ENCODE results near the gene BCAS3.

The BCAS3 gene

DNA sequence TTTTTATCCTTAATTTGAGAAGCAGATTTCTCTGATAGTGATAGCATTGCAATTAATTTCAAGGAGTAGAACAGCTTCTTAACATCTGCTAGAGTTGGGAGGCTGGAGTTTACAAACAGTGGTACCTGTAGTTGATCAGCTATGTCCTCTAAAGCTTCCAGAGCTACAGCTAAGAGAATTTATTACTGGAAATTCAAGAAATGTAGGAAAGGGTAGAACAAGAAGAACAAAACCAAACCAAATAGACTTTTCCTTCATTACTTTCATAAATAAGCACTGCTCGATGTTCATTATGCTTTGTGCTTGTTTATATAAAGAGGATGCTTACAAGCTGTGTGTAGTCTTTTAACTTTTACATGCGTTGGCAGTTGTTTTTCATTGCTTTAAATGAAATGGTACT lies 388.4 kb downstream of the BCAS3 start:
- DNase-seq (ENCODE audit: low spot score): no peak

DNA sequence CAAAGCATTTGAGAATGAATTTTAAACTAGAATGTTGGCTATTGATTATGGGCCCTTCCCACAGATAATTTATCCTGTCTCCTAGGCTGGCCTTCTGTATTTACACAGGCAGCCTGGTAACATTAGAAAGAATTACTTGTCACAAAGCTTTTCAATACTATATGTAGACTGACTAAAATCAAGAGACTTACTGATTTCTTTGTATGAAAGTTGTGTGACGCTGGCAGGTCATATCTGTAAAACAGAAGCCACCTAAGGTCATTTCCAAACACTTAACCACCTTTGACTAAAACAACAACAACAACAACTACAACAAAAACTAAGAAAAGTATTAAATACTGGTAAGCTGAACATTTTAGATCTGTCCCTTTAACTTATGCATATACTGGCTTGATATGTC lies 393.0 kb downstream of the BCAS3 start:
- DNase-seq (ENCODE audit: low spot score): no peak

DNA sequence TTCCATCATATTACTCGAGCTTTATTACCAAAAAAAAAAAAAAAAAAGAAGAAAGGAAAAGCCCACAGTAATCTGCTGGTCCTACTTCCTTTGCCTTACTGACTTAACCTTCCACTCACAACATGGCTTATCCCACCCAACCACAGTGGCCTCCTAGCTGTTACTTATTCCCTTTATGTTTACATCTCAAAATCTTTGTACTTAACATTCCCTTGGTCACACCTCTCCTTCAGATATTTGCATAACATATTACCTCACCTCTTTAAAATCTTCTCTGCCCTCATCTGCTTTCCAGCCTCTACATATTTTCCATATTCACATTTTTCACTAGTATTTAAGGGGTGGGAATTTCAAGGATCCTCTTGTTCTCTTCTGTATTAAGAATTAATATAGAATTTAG lies 395.0 kb downstream of the BCAS3 start:
- no peak for DNase-seq (ENCODE audit: low spot score)

DNA sequence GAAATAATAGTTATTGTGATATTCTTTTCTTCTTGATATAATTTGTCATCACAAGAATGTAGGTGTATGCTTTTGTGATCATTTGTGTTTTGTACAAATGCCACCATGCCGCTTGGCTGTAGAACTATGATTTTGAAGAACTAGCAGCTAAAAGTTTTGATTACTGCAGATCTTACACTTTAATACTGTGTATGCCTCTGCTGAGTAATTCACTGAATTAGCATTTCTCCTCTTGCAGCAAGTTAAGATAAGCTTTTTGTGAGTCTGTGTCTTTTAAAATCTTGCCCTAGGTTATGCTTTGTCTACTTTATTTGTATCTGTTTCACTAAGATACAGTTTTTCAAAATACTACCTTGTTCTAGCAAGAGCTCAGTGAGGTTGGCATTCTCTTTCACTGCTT lies 395.5 kb downstream of the BCAS3 start:
- DNase-seq (ENCODE audit: low spot score): no peak

DNA sequence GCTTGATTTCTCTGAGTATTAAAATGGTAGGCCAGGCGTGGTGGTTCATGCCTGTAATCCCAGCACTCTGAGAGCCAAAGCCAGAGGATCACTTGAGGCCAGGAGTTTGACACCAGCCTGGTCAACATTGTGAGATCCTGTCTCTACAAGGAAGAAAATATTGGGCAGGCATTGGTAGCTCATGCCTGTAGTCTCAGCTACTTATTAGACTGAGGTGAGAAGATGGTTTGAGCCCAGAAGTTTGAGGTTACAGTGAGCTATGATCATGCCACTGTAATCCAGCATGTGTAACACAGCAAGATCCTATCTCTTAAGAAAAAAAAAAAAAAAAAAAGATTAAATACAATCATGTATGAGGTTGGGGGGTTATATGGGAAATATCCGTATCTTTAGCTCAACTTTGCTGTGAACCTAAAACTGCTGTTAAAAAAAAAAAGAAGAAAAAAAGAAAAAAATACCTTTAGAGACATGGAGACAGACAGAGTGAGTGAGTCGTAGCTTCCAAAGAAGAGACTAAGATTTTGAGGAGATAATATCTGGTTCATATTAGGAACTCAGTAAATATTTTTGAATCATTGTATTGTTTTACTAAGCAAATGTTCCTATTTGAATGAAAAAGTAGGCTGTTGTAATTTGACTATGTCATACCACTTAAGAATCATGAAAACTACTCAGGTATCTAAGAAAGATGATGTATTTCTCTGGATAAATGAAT lies 396.3 kb downstream of the BCAS3 start:
- no peak for DNase-seq (ENCODE audit: low spot score)

DNA sequence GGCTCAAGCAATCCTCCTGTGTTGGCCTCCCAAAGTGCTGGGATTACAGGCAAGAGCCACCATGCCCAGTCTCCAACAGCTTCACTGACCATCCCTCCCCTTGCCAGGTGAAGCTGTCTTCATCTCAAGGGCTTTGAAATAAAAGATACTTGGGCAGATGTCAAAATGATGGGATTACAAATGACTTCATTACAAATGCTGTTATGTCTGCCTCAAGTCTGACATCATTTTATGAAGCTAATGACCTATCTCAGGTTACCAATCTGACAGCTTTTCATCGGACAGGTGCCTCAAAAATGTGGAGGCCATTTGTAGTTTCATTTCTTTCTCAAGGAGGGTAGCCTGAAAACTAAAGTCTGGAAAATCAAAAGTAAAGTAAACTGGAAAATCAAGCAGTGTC lies 398.3 kb downstream of the BCAS3 start:
- no peak for DNase-seq (ENCODE audit: low spot score)

DNA sequence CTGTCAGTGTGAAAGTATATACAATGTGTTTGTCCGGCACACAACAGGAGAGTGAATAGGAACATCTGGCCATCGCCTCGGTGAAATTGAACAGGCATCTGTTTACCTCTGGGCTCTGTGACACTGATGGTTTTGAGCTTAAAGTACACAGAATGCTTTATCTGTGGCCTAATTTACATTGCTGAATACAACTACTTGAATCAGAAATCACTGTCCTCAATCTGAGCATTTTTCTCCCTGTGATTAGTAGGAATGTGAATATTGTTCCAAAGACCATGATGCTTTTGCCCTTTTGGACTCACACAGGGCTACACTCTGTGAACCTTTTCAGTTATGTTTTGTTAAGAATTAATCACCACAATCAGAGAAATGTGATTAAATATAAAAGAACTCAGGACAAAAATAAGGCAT lies 399.0 kb downstream of the BCAS3 start:
- no peak for DNase-seq (ENCODE audit: low spot score)

DNA sequence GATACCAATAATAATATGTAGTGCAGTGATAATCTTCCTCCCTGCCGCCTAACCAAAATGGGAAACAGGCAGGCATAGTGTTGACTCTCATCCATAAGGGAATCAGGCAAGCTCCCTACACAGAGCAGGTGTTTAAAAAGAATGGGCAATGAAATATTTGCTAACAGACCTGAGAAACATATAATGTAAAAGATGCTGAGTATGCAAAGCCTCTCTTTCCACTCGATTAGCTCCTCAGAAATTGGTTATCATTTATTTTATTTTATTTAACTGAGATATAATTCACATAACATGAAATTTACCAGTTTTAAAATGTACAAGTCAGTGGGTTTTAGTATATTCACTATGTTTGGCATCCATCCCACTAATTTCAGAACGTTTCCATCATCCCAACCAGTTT lies 404.3 kb downstream of the BCAS3 start:
- DNase-seq (ENCODE audit: low spot score): no peak

DNA sequence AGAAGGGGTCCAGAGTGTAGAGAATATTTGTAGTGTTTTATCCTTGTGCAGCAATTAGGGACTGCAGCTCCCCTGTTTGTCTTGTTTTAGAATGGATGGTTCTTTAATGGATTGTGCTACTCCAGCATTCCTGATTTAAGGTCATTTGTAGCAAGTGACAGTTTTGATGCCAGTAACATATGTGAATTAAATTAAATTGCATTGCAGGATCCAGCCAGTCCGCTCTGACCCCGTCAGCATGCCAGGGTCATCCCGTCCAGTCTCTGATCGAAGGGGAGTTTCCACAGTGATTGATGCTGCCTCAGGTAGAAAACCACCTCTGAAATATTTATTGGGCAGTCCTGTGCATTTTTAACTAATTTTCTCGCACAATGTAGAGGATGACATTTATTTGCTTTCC lies 406.6 kb downstream of the BCAS3 start:
- no peak for DNase-seq (ENCODE audit: low spot score)

DNA sequence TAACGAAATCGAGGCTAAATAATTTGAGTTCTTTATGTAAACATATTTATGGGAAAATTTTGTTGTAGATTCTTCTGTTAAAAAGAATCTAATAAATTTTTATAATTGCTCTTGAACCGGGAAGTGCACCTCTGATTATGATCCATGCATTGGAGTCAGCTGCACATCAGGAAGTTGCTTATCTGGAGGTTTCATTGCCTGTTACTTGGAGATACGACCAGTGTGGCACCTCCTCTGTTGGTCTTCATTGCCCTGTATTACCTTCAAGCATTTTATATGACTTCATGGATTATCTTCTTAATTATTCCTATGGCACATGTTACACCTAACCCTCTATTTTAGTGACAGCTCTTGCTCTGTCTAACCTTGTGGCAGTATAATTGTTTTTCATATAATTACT lies 409.4 kb downstream of the BCAS3 start:
- no peak for DNase-seq (ENCODE audit: low spot score)

DNA sequence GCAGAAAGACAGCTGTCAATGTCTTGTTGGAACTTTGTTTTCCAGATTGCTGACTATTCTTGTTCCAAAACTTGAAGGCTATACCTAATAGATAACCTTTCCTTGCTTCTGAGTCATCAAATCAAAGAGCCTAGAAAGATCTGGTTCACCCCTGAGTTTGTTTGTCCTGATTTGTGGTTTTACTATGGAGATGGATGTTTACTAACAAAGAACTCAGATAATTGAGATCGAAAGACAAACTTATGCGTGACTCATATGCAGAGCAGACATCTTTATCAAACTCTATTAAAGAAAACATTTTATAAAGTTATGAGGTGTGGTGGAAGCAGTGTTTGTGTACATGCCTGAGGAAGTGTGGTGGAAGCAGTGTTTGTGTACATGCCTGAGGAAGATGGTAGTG lies 410.9 kb downstream of the BCAS3 start:
- DNase-seq (ENCODE audit: low spot score): no peak

DNA sequence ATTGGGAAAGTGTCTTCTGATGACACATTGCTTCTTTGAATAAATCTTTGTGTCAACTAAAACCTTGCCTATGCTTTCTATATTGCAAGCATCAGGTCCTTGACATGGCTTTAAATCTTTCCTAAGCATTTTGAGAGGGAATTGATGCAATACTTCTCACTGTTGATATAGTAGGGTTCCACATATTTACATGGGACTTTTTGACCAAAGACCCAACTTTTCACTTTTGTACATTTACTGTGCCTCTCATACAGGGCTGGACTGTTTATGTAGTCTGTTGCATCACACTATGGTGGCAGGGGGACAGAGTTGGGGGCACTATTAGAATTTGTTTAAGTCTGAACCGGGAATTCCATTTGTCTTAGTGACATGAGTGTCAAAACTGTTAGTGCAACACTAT lies 413.4 kb downstream of the BCAS3 start:
- DNase-seq (ENCODE audit: low spot score): no peak

DNA sequence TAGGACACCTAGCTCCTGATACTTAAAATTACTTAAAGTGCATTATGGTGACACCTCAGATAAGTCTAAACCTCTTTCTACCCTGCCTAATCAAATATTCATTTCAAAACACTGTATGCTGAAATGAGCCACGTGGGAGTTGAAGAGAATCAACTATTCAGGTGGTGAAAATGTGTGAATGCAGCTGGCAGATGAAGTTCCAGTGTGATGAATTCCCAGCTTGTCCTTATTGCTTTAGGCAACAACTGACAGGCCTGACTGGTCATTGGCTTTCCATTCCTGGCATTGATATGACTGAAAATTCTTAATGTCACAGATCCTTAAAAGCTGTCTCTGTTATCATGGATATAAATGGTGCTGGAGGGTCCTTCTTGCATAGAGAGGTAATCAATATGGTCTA lies 420.1 kb downstream of the BCAS3 start:
- DNase-seq (ENCODE audit: low spot score): no peak

DNA sequence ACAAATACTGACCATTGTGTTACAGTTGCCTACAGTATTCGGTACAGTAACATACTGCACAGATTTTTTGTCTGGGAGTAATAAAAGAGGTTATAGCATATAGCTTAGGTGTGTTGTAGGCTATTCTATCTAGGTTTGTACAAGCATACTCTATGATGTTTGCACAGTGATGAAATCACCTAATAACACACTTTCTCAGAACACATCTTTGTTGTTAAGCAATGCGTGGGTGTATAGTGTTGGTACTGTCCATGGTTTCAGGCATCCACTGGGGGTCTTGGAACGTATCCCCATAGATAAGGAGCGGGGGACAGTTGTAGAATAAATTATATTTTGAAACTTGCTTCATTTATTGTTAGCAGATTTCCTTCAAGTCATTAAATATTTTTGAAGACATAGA lies 428.7 kb downstream of the BCAS3 start:
- no peak for DNase-seq (ENCODE audit: low spot score)

DNA sequence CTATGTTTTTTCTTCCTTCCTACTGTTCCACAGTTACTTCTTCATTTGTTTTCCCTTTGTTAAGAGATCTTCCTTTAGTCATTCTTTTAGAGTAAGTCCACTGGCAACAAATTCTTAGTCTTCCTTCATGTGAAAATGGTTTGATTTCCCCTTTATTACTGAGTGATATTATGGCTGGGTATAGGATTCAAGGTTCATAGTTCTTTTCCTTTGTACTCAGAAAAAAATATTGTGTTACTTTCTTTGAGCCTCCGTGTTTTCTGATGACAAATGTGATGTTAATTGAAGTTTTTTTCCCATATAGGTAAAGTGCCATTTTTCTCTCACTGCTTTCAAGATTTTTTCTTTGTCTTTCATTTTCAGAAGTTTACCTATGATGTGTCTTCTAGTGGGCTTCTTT lies 438.9 kb downstream of the BCAS3 start:
- no peak for DNase-seq (ENCODE audit: low spot score)

DNA sequence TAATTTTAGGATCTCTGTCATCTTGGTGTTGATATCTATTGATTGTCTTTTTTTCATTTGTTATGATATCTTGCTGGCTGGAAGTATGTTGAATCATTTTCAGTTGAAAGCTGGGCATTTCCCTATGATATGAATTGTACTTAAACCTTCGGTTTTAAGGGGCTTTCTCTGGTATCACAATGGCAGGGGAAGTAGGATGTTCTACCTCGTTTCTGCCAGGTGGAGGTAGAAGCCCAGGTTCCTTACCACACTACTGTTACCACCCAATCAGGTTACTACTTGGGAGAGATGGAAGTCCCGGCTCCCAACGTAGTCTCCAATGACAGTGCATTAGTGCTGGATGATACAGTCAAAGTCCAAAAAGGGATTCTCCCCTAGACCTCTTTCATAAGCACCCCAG lies 440.3 kb downstream of the BCAS3 start:
- DNase-seq (ENCODE audit: low spot score): no peak

DNA sequence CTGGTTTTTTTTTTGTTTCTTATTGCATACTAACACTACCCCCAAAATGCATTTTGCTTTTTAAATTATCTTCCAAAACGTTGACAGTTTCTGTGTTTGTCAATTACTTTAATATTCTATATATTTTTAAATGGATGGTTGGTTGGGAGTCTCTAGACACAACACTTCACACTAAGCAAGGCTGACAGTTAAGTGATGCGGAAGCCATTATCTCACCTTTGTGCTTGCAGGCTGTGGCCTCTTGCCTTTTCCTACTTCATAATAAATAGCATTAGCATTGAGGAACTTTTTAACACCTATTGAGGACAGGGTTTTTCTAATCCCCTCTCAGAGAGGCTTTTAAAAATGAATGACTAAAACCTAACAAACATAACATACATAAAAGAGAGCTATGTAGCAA lies 441.2 kb downstream of the BCAS3 start:
- no peak for DNase-seq (ENCODE audit: low spot score)

DNA sequence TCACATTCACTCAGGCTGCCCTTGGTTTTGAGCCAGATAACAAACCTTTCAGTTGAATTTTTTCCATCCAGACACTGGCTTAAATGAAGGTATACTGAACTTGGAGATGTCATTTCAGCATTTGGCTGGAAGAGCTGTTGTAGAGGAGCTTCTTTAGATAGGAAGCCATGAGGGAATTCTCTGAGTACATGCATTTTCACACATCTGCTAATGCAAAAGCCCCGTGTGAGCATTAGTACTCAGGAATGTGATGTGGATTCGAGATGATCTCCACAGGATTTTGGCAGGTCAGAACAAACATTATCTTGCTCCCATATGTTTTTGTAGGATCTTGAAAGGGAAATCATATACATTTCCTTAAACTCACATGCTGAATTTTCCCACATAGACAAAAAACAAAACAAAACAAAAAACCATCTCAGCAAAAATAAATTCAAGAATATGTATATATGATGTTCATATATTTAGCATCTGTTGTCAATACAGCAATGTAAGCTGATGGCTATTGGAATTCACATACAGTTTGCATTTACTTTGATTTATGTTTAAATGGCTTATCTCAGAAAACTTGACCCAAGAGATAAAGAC lies 444.8 kb downstream of the BCAS3 start:
- DNase-seq (ENCODE audit: low spot score): no peak

DNA sequence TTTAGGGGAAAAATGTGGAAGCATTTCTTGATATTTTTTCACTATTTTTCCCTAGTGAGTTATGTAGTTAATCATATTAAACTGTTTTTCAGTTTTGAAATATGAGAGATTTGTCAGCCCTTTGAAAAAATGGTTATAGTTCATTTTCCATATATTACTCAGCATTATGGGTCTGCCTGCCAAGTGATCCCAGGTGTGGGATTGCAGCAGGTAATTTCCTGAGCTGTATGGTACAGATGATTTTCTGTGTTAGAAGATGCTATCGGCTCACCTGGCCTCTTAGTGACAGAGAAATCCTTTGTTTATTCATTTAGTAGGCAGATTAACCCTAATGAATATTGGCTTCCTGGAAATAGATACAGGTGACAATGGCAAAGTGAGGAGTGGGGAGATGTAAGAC lies 446.9 kb downstream of the BCAS3 start:
- no peak for DNase-seq (ENCODE audit: low spot score)

DNA sequence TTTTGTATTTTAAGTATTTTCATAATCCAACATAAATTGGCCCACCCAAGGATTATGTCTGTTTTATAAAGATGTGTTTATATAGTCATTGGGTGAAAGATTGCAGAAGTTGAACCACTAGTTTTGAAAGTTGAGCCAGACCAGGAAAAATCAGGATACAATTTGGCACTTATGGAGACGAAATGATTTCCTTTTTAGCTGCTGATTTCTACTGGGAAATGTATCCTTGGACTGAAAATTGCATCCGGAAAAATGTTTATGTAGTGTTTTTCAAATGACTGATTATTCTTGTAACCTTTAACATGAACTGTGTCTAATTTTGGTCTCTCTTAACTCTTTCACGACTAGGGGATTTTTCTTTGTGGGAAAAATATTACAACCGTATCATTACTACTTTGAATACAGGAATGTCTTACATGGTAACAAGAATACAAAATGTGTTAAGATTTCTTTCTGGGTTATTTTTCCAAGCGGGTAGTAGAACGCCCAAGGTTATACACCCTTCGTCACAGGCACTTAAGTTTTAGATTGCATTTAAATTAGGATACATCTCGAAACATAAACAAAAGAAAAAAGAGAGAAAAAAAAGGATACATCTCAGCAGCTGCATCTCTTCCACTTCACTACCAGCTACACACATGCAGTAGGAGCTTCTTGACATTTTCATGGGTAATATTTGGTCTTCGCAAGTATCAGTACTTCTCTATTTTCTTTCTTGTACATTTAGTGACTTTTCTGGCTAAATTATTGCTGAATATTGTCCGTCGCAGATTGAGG lies 449.0 kb downstream of the BCAS3 start:
- DNase-seq (ENCODE audit: low spot score): no peak

DNA sequence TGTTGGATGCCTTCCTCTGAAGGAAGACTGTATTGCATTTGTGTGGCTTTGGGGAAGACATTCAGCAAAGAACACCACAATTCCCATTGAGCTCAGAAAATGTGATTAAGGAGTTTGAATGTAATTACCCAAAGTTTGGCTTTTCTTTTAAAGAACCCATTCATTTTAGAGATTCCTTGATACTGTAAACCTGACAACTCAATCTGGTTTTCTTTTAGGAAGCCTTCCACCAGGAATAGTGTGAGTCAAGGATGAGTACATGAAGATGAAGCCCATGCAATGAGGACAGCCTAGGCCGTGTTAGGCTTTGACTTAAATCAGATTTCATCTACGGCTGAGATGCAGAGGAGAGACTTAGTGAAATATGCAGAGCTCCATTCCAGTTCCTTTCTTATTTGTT lies 450.3 kb downstream of the BCAS3 start:
- peak; percentile 29 for DNase-seq (ENCODE audit: low spot score)

DNA sequence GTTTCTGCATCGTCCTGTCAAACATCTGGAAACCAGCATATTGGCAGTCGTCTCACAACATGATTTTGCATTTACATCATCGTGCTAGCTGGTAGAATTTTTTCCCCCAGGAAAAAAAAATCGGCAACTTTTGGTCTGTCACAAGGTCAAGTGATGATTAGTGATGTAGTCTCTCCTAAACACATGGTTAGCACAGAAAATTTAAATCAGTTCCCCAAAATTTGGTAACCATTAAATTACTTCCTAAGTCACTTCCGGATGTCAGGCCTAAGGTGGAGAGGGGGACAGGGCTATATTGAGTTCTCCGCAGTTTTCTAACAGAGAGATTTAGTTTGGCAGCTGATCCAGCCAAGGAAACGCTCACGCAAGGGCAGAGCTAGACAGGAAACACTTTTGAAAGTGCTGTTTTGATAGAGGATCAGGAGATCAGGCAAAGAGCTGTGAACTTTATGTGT lies 451.0 kb downstream of the BCAS3 start:
- peak; percentile 33 for DNase-seq (ENCODE audit: low spot score)

Measured in AG08396 (cell line).